Fibroblast of the conjunctiva (primary cell): ENCODE data around the gene PUM2.
"Not testable (repeated sequence)": the region's sequence is repeated elsewhere in the genome, so short reads cannot be mapped to it uniquely, and the experiment has no call there.

ENCODE experiments used
- DNase-seq: peaks from one replicate; pipeline ENCODE4 v3.0.0-alpha.2; 2010; ENCODE audit warnings: low read depth

Gene PUM2

GRCh38 chr2:20370191-20370590 lies 19.5 kb upstream of the PUM2 start:
- no peak for DNase-seq

- no peak for DNase-seq
Measured at GRCh38 chr2:20369366-20369765, 18.7 kb upstream of the PUM2 start.

DNA sequence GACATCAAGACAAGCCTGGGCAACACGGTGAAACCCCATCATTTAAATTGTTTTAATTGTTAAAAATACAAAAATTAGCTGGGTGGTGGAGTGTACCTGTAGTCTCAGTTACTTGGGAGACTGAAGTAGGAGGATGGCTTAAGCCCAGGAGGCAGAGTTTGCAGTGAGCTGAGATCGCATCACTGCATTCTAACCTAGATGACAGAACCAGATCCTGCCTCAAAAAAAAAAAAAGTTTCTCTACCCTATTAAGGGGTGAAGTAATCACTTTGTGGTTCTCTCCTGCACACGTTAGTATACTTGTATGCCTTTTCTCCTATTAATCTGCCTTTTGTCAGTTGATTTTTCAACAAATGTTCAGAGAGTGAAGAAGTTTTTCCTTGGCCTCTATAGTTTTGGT lies 18.1 kb upstream of the PUM2 start:
- DNase-seq, result no peak

DNA sequence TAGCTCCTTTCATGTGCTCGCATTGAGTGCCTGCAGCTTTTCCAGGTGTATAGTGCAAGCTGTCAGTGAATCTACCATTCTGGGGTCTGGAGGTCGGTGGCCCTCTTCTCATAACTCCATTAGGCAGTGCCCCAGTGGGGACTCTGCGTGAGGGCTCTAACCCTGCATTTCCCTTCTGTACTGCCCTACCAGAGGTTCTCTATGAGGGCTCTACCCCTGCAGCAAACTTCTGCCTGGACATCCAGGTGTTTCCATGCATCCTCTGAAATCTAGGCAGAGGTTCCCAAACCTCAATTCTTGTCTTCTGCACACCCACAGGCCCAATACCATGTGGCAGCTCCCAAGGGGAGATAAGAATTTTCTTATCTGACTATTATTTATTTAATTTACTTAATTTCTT lies 17.3 kb upstream of the PUM2 start:
- not testable (repeated sequence) for DNase-seq

DNA sequence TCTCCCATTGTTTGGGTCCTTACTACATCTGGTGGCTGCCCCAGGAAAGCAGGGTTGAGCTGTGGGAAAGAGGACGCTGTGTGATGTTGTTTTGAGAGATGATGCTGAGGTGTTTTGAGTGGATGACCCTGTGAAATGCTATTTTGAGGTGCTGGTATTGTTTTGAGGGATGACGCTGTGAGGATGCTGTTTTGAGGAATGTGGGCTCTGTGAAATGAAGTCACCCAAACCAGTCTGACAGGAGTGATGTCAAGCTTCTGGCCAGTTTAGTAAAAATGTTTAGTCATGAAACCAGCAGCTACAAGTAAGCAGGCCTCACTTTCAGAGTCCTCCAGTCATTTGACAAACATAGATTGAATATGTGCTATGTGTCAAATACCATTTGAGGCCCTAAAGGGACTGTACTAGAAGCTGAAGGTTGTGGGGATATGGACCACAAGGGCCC lies 16.1 kb upstream of the PUM2 start:
- no peak for DNase-seq

GRCh38 chr2:20365249-20365817 lies 14.7 kb upstream of the PUM2 start:
- no peak for DNase-seq

DNA sequence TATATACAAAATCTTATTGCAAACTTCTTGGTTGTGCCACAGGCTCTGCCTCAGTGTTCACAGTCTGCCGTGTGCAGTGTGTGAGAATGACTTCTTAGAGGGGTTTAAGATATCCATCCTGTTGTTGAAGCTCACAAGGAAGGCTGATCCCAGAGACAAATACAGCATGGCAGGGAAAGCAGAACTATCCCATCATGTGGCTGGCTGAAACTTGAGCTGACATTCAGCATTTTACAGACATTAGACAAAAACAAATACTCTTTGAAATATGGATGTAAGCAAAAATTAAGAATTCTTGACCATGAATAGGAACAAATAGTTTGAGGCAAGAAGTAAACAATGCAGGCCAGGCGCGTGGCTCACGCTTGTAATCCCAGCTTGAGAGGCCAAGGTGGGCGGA lies 12.9 kb upstream of the PUM2 start:
- DNase-seq, result no peak

GRCh38 chr2:20362701-20363435 lies 12.2 kb upstream of the PUM2 start:
- DNase-seq, result no peak

- DNase-seq, result no peak
Measured at GRCh38 chr2:20361893-20362292, 11.2 kb upstream of the PUM2 start.

- DNase-seq, result no peak
Measured at GRCh38 chr2:20359096-20359495, 8.5 kb upstream of the PUM2 start.

DNA sequence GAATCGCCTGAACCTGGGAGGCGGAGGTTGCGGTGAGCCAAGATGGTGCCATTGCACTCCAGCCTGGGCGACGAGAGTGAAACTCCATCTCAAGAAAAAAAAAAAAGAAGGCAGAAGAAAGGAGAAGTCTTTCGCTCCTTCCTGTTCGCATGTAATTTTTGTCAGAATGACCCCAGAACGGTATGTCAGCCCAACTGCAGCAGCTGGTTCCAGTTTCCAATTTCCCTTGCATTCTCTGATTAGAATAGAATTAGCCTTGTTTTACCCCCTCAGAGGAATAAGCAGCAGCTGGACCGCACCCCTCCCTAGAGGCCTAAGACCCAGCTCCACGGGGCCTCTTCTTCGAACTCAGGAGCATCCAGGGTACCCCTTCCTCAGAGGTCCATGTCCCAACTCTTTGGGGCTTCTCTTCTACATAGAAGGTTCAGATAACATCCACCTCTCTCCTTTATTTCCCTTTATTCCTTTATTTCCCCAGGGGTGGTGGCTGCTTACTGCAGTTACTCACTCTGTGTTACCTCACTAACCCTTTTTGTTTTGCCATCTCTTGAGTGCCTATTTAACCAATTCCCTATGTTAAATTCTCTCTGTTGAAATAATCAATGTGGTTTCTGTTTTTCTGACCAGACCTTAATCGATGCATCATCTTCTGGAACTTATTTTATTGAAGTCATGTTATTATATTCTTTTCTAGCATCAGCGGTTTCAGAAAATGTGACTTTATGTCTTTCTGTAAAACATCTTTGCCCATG lies 7.2 kb upstream of the PUM2 start:
- no peak for DNase-seq

GRCh38 chr2:20356042-20356441 lies 5.4 kb upstream of the PUM2 start:
- DNase-seq, result peak; percentile 57

- DNase-seq, result peak; percentile 13
Measured at GRCh38 chr2:20355131-20355530, 4.5 kb upstream of the PUM2 start.

DNA sequence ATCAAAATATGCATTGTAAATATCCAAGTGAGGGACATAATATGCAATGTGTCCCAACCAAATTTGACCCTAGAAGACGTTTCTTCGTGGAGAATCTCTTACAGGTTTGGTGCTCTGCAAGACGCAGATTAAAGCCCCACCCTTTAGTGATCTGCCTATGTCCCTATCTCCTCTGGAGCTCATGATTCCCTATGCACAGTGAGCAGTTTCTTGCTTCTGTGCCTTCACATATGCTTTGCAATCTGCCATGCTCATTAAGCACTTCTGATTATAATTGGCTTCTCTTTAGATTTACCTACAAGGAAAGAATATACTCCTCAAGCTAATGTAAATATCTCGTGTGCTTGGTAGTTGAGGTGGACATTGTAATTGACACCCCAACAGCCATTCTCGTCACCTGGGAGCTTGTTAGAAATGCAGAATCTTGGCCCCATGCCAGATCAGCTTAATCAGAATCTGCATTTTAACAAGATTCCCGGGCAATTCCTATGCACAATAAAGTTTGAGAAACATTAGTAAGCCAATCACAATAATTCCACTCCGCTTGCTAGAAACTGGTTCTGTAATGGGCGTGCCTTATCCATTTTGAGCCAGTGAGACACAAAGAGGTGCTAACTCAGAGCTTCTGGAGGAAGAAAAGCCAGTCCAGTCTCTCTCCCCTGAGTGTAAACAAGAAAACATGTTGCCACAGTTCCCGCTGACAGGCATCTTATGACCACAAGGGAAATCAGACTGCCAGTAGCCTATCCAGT lies 2.8 kb upstream of the PUM2 start:
- DNase-seq, result no peak

DNA sequence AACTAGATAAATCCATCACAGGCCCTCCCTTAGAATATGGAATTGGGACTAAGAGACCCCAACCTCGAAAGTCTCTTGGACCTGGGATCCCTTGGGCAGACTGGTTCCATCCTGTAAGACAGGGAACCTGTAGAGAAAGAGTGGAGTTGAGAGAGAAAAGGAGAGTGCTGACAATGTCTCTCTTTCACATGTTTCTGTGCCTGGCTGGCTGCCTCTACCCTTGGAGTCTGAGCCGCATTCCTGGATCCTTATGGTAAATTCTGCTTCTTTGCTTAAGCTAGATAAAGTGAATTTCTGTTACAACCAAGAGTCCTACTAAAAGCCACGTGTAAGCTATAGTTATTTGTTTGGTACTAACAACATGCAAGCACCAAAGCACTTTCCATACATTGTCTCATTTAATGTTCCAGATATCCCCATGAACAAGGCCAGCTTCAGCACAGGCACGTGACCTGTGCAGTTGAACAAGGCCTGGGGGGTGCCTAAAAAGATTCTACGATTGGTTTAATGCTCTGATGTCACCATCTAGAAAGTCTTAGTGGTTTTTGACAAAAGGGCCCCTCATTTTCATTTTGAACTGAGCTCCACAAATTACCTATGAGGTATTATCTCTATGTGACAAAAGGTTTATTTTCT lies 2.1 kb upstream of the PUM2 start:
- no peak for DNase-seq

- no peak for DNase-seq
Measured at GRCh38 chr2:20352230-20352578, 1.6 kb upstream of the PUM2 start.

- DNase-seq, result no peak
Measured at GRCh38 chr2:20351555-20352229, 1.0 kb upstream of the PUM2 start.

DNA sequence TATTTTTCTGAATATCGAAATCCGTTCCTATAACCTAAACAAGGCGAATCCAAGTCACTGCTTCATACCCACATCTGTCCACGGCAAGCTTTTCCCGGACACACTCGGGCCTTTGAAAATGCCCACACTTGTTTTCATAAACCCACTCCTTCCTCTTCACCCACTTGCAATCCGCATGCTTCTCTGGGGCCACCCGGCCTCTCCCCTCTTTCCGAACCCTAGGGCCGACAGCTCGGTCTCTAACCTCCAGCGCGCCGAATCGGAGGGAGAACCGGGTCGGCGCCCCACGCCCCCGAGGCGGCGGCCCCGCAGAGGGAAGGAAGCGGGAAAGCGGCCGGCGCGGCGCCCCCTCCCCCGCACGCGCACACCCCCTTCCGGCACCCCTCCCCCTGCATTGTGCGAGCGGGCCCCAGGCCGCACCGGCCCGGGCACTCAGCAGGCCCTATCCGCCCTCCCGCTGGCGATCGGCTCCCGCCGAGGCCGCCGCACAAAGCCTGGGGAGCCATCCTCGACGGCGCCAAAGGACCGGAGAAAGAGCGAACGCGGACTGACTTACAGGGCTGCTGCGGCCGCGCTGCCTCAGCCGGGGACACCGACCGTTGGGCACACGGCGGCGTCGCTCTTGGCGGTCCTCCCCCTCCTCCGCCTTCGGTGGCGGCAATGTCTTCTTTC lies 467 bp downstream of the PUM2 start:
- DNase-seq, result no peak

DNA sequence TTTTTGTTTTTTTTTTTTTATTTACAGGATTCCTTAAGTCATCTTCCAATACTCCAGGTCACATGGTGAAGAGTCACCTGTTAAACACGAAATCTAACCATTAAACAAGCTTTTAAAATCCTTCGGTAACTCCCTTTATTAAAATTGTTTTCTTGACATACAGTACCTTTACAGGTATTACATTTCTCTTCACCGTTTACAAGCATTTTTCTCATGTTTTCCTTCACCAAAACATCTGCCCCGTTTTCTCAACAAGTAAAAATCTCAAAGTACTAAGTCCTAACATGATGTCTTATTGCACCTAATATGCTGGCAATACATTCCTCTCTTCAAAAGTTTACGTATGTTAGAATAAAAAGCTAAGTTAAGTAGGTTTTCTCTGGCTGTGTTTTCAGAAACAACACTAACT lies 1.1 kb downstream of the PUM2 start:
- DNase-seq, result no peak

DNA sequence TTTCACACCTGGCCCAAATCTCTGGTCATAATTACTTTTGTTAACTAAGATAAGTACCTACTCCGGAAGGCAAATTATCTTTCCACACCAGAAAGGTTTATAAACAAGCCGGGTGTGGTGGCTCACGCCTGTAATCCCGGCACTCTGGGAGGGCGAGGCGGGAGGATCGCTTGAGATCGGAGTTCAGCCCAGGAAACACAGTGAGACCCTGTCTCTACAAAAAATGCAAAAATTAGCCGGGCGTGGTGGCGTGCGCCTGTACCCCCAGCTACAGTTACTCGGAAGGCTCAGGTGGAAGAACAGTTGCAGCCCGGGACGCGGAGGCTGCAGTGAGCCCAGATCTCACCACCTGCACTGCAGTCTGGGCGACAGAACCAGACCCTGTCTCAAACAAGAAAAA lies 2.1 kb downstream of the PUM2 start:
- no peak for DNase-seq
